Stimulated activated naive B cell treated with anti-CD40 and anti-IgM and Interleukin-4, amounts not matched to agents 10 μg/mL and 1 μg/mL and 100 μg/mL, for 72 hours (primary cell): ENCODE data around the gene RUBCN.
A peak's percentile ranks its signal among the peaks of the same experiment; 100 is the strongest.
"Not testable (repeated sequence)": the region's sequence is repeated elsewhere in the genome, so short reads cannot be mapped to it uniquely, and the experiment has no call there.

ENCODE experiments used
- ATAC-seq, 2 donors: fragments of 150-1000 bp; cut with Tn5 transposase; replicated peaks; 2 replicates each; pipeline ENCODE4 v1.10.0; 2021; ENCODE audit warnings: moderate library complexity in 1 of 2
- DNase-seq: peaks from one replicate; pipeline ENCODE4 v3.0.0; 2021
- H3K27ac Mint-ChIP-seq: one replicate; pipeline ENCODE4 v1.8.0; 2022; ENCODE audit warnings: mild to moderate bottlenecking, mixed read lengths
- H3K27me3 Mint-ChIP-seq, 2 donors: one replicate each; pipeline ENCODE4 v1.8.0; 2022; ENCODE audit warnings: mixed read lengths in 2 of 2
- H3K36me3 Mint-ChIP-seq, 2 donors: one replicate each; pipeline ENCODE4 v1.8.0; 2022; ENCODE audit warnings: mixed read lengths in 2 of 2, mild to moderate bottlenecking in 1 of 2
- H3K4me1 Mint-ChIP-seq, 2 donors: one replicate each; pipeline ENCODE4 v1.8.0; 2022; ENCODE audit warnings: mixed read lengths in 2 of 2, mild to moderate bottlenecking in 1 of 2
- H3K4me3 Mint-ChIP-seq, 2 donors: one replicate each; pipeline ENCODE4 v1.8.0; 2022; ENCODE audit warnings: mild to moderate bottlenecking in 2 of 2, mixed read lengths in 2 of 2, moderate library complexity in 1 of 2
- H3K9me3 Mint-ChIP-seq, 2 donors: one replicate each; pipeline ENCODE4 v1.8.0; 2022; ENCODE audit warnings: mixed read lengths in 2 of 2, mild to moderate bottlenecking in 1 of 2

The RUBCN gene

DNA sequence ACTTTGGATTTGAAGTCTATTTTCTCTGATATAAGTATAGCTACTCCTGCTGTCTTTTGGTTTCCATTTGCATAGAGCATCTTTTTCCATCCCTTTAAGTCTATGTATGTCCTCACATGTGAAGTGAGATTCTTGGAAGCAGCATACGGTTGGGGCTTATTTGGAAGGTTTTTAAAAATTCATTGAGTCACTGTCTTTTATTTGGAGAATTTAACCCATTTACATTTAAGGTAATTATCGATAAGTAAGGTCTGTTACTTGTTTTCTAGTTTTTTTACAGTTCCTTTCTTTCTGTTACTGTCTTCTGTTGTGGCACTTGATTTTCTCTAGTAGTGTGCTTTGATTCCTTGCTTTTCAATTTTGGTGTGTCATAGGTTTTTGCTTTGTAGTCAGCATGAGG is 14.0 kb downstream of the RUBCN start:
- Mint-ChIP-seq H3K27ac (peak overlapping the region; percentile 75), H3K36me3 (peaks cover 43 to 67% of the 10 kb centered on the region in 2 donors), H3K9me3 (peaks cover 0 to 2% of the 10 kb centered on the region in 2 donors), H3K4me1 (peaks cover 31 to 69% of the 10 kb centered on the region in 2 donors), H3K4me3 (no peak overlapping the region), H3K27me3 (no peaks in the 10 kb centered on the region)
- DNase-seq (no peak), ATAC-seq (no peak)

DNA sequence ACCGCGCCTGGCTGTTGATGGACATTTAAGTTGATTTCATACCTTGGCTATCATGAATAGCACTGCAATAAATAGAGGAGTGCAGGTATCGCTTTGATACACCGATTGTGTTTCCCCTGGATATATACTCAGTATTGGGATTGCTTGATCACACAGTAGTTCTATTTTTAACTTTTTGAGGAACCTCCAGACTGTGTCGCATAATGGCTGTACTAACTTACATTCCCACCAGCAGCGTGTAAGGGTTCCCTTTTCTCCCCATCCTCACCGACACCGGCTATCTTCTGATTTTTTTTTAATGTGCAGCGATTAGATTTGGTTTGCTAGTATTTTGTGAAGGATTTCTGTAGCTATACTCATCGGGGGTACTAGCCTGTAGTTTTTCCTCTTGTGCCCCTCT is 16.0 kb downstream of the RUBCN start:
- Mint-ChIP-seq H3K27me3 (no peaks in the 10 kb centered on the region), H3K4me3 (no peak overlapping the region), H3K4me1 (peaks cover 35 to 77% of the 10 kb centered on the region in 2 donors), H3K9me3 (peaks cover 0 to 2% of the 10 kb centered on the region in 2 donors), H3K27ac (no peak overlapping the region), H3K36me3 (peaks cover 55 to 76% of the 10 kb centered on the region in 2 donors)
- ATAC-seq (no peak), DNase-seq (no peak)

DNA sequence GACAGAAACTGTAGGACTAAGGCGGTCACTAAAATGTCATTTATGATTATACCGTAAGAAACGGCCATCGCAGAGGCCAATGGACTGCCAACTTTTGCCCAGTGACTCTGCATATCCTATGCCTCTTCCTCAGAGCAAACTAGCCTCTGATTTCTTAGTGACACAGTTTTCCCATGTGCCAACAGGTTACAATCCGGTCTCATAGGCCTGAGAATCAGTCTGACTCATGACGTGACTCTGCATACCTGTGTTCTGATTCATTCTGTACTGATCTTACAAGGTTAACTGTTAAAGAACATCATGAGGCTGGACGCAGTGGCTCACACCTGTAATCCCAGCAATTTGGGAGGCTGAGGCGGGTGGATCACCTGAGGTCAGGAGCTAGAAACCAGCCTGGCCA is 17.8 kb downstream of the RUBCN start:
- ATAC-seq (no peak), DNase-seq (no peak)
- Mint-ChIP-seq H3K27me3 (no peaks in the 10 kb centered on the region), H3K36me3 (peaks cover 57 to 82% of the 10 kb centered on the region in 2 donors), H3K4me3 (no peak overlapping the region), H3K9me3 (peaks cover 0 to 2% of the 10 kb centered on the region in 2 donors), H3K4me1 (peaks cover 34 to 76% of the 10 kb centered on the region in 2 donors), H3K27ac (peak overlapping the region; percentile 80)

DNA sequence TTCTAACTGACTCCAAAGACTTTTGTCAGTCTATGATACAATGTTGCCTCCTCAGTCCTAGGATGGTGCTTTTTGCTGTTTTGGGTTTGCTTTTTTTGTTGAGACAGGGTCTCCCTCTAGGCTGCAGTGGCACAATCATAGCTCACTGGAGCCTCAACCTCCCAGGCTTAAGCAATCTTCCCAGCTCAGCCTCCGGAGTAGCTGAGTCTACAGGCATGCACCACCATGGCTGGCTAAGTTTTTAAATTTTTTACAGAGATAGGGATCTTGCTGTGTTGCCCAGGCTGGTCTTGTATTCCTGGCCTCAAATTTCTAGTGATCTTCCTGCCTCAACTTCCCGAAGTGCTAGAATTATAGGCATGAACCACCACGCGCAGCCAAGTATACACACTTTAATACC is 22.5 kb downstream of the RUBCN start:
- peak overlapping the region; percentile 60 for H3K27ac Mint-ChIP-seq
- peaks cover 31 to 76% of the 10 kb centered on the region in 2 donors for H3K4me1 Mint-ChIP-seq
- ATAC-seq (no peak), DNase-seq (no peak)
- H3K9me3 Mint-ChIP-seq, result no peaks in the 10 kb centered on the region
- H3K4me3 Mint-ChIP-seq, result peak overlapping the region in 1 of 2 donors; percentile 11
- peaks cover 45 to 58% of the 10 kb centered on the region in 2 donors for H3K36me3 Mint-ChIP-seq
- no peaks in the 10 kb centered on the region for H3K27me3 Mint-ChIP-seq

DNA sequence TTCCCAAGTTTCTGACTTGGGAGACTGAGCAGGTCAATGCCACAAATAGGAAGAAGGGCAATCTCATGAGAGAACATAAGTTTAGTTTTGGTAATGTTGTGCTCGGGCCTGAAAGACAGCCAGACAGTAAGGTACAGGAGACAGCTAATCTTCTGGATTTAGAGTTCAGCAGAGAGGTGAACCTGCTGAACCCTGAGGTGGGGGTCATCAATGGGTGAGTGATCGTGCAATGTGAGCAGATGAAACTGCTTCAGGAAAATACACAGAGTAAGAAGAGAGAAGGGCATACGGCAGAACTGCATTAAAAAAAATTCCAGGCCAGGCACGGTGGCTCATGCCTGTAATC is 23.3 kb downstream of the RUBCN start:
- peaks cover 51 to 62% of the 10 kb centered on the region in 2 donors for H3K36me3 Mint-ChIP-seq
- H3K27me3 Mint-ChIP-seq, result no peaks in the 10 kb centered on the region
- H3K4me3 Mint-ChIP-seq, result peak overlapping the region; percentile 61 to 84
- peak overlapping the region; percentile 98 for H3K27ac Mint-ChIP-seq
- peaks cover 34 to 81% of the 10 kb centered on the region in 2 donors for H3K4me1 Mint-ChIP-seq
- no peak for DNase-seq
- no peaks in the 10 kb centered on the region for H3K9me3 Mint-ChIP-seq
- ATAC-seq, result no peak

DNA sequence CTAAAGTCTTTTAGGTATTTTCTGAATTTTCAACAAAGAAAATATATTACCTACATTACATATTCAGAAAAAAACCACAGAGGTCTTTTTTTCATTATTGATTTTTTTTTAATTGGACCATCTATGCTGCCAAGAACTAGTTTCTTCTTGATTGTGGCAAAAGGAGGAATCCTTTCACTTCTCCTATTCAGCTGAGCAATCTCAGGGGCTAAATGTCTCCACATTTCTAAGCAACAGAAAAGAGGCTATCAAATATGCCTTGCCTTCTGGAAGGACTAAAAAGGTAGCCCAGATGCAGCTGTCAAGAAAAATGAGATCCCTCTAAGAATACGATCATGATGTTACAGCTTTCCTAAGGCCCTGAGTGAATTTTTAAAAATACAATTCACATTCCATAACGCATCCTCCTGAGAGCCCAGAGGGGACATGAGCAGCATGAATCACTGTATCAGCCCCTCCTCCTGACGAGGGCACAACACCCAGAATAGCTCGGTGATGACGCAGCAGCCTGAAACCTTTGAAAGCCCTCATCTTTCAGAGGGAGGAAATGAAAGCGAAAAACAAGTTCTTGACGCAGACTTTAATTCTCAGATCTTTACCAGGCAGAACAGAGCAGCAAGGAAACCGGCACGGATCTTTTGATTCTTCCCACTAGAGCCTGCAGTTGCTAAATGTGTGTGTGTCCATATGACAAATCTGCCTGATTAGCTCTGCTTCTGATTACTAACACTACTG is 24.6 kb downstream of the RUBCN start:
- Mint-ChIP-seq H3K4me1 (peaks cover 36 to 73% of the 10 kb centered on the region in 2 donors), H3K27me3 (no peaks in the 10 kb centered on the region), H3K36me3 (peaks cover 42 to 54% of the 10 kb centered on the region in 2 donors), H3K4me3 (peak overlapping the region; percentile 69 to 72), H3K9me3 (no peaks in the 10 kb centered on the region), H3K27ac (peak overlapping the region; percentile 98)
- ATAC-seq, result peak; percentile 92 to 95
- peak; percentile 85 for DNase-seq

DNA sequence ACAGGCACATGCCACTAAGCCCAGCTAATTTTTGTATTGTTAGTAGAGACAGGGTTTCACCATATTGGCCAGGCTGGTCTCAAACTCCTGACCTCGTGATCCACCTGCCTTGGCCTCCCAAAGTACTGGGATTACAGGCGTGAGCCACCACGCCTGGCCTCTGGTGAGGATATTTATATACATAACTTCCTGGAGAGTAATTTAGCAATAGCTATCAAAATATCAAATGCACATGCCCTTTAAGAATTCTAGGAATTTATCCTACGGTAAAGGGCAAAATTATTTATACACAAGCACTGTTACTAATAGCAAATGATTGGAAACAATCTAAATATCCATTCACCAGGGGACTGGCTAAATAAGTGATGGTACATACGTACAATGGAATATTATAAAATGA is 25.7 kb downstream of the RUBCN start:
- Mint-ChIP-seq H3K4me1 (peaks cover 27 to 70% of the 10 kb centered on the region in 2 donors), H3K4me3 (peak overlapping the region in 1 of 2 donors; percentile 51), H3K36me3 (peaks cover 39 to 50% of the 10 kb centered on the region in 2 donors), H3K27ac (peak overlapping the region; percentile 69)
- not testable (repeated sequence) for ATAC-seq, DNase-seq, H3K27me3 Mint-ChIP-seq, H3K9me3 Mint-ChIP-seq

DNA sequence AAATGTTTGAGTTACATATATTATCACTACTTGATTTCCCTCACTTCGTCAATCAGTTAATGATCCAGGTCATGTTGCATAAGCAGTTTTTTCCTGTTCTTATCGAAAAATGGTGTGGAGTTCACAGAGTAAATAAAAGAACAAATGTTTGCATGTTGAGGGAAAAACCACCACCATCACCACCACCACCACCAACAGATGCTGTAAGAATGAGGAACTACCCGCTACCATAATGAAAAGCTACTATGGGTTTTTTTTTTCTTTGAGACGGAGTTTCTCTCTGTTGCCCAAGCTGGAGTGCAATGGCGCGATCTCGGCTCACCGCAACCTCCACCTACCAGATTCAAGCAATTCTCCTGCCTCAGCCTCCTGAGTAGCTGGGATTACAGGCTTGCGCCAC is 27.6 kb downstream of the RUBCN start:
- peaks cover 36 to 48% of the 10 kb centered on the region in 2 donors for H3K36me3 Mint-ChIP-seq

DNA sequence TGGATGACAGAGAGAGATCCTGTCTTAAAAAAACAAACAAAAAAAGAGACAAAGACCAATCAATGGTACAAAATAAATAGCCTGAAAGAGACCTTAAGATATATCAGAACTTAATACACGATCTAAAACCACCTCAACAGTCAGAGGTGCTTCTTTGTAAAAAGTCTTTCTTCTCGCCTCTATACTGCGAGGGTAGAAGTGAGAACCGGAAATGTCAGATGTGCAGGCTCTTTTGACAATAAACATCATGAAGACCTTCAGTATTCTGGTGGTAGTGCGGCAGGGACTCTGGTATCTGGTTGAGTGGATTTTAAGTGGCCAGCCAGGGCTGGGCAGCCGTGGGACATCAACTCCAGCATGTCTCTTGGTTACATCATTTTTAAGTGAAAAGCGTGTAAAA is 30.0 kb downstream of the RUBCN start:
- Mint-ChIP-seq H3K9me3 (no peaks in the 10 kb centered on the region), H3K27ac (peak overlapping the region; percentile 25), H3K27me3 (no peaks in the 10 kb centered on the region), H3K4me3 (no peak overlapping the region), H3K36me3 (peaks cover 44 to 59% of the 10 kb centered on the region in 2 donors), H3K4me1 (peaks cover 14 to 37% of the 10 kb centered on the region in 2 donors)
- DNase-seq (no peak), ATAC-seq (no peak)

More for the DNA sequence above, 27.6 kb downstream of the RUBCN start:
- peaks cover 23 to 60% of the 10 kb centered on the region in 2 donors for H3K4me1 Mint-ChIP-seq
- peak overlapping the region in 1 of 2 donors; percentile 32 for H3K4me3 Mint-ChIP-seq
- H3K9me3 Mint-ChIP-seq, result no peaks in the 10 kb centered on the region
- ATAC-seq, result peak; percentile 14 to 30
- no peaks in the 10 kb centered on the region for H3K27me3 Mint-ChIP-seq
- peak; percentile 13 for DNase-seq
- peak overlapping the region; percentile 94 for H3K27ac Mint-ChIP-seq

DNA sequence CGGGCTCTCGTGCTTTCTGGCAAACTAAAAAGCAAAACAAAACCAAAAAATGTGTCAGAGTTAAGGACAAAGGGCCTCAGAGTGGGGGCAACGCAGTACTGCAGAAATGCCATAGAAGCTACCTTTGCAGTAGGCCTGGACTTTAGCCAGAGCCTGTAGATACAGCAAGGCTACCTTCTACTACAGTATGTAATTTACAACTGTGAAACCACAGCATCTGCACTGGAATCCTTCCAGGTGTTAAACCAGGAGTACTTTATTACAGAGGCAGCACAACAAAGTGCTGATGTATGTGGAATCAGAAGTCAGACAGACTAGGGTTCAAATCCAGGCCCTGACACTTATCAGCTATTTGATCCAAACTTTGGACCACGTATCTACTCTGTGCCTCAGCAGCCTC is 34.9 kb downstream of the RUBCN start:
- ATAC-seq (no peak), DNase-seq (no peak)
- peaks cover 0 to 4% of the 10 kb centered on the region in 2 donors for H3K9me3 Mint-ChIP-seq
- no peaks in the 10 kb centered on the region for H3K27me3 Mint-ChIP-seq
- no peak overlapping the region for H3K27ac Mint-ChIP-seq
- H3K4me3 Mint-ChIP-seq, result no peak overlapping the region
- H3K36me3 Mint-ChIP-seq, result peaks cover 59 to 77% of the 10 kb centered on the region in 2 donors
- peaks cover 11 to 17% of the 10 kb centered on the region in 2 donors for H3K4me1 Mint-ChIP-seq

DNA sequence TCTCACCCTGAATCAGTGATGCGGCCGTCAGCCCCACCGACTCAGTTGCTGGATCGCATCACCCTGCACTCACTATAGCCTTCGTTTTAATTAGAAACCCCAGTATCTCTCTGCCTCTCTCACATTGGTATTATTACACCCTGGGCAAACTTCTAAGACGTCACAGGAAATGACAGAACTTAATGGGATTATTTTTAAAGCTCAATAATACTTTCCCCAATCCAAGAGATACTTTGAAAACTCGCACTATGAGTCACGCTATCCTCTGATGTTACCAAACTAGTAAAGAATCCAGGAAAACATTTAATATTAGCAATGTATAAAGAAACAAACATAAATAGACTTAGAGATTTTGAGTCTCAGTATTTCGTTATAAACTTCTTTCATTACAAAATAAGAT is 36.6 kb downstream of the RUBCN start:
- no peaks in the 10 kb centered on the region for H3K27me3 Mint-ChIP-seq
- DNase-seq, result no peak
- no peak for ATAC-seq
- no peak overlapping the region for H3K4me3 Mint-ChIP-seq
- H3K36me3 Mint-ChIP-seq, result peaks cover 60 to 81% of the 10 kb centered on the region in 2 donors
- peaks cover 11% of the 10 kb centered on the region in 2 donors for H3K4me1 Mint-ChIP-seq
- H3K9me3 Mint-ChIP-seq, result peaks cover 0 to 4% of the 10 kb centered on the region in 2 donors
- H3K27ac Mint-ChIP-seq, result no peak overlapping the region

DNA sequence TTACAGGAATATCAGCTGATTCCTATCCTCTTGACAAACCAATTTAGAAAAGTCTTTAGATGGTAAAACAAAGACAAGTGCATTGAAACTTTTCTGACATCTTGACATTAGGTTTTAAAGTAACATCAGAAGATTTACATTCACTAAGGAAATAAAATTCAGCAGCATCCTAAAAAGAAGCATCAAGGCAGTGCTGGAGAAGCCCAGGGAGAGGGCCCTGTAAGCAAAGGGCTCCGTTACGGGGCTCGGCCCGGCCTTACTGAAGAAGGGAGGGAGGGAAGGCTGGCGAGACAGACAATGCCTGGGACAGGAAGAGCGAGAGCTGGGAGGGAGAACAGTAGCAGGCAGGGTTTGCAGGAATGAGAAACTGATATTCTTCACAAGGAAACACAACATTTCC is 39.3 kb downstream of the RUBCN start:
- Mint-ChIP-seq H3K27me3 (no peaks in the 10 kb centered on the region), H3K9me3 (peaks cover 0 to 4% of the 10 kb centered on the region in 2 donors), H3K4me3 (no peak overlapping the region), H3K27ac (peak overlapping the region; percentile 31), H3K4me1 (peaks cover 7 to 11% of the 10 kb centered on the region in 2 donors), H3K36me3 (peaks cover 57 to 79% of the 10 kb centered on the region in 2 donors)
- ATAC-seq (no peak), DNase-seq (no peak)

DNA sequence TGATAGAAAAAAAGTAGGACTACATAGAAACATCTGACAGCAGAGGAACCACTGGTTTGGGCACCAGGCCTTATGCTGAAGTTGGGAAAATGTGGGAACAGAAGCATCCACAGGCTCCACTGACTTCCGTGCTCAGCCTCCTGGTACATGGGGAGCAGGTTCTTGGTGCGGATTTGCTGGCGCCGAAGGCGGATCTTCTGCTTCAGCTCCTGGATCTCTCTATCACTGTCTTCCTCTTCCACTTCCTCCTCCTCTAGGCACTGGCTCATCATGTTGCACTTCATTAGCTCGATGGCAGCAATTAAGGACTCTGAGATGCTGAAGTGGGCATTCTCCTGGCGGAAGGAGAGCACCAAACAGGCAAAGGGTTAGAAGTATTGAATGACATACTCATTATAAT is 42.5 kb downstream of the RUBCN start:
- Mint-ChIP-seq H3K36me3 (peaks cover 52 to 83% of the 10 kb centered on the region in 2 donors), H3K9me3 (peaks cover 0 to 4% of the 10 kb centered on the region in 2 donors), H3K4me1 (peaks cover 0 to 7% of the 10 kb centered on the region in 2 donors), H3K27me3 (no peaks in the 10 kb centered on the region), H3K4me3 (peak overlapping the region in 1 of 2 donors; percentile 10), H3K27ac (no peak overlapping the region)
- ATAC-seq (no peak), DNase-seq (no peak)

DNA sequence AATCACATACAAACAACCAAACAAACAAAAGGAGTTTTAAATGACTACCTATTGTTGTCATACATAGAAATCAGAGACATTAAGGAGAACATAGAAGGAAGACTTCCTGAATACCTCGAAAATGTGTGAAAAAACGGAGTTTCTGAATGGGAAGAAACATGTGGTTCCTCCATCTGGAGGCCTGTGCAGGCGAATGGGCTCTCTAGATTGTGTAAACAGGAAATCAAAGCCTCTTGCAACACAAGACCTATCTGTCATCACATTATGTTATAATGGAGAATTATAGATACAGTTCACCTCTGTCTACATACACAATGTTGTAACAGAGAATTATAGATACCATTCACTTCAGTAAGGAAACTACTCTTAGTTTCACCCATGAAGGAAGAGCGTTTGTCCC is 44.1 kb downstream of the RUBCN start:
- peaks cover 53 to 84% of the 10 kb centered on the region in 2 donors for H3K36me3 Mint-ChIP-seq
- peak overlapping the region; percentile 54 for H3K27ac Mint-ChIP-seq
- H3K27me3 Mint-ChIP-seq, result no peaks in the 10 kb centered on the region
- H3K9me3 Mint-ChIP-seq, result no peaks in the 10 kb centered on the region
- peaks cover 0 to 6% of the 10 kb centered on the region in 2 donors for H3K4me1 Mint-ChIP-seq
- H3K4me3 Mint-ChIP-seq, result no peak overlapping the region
- no peak for DNase-seq
- no peak for ATAC-seq

DNA sequence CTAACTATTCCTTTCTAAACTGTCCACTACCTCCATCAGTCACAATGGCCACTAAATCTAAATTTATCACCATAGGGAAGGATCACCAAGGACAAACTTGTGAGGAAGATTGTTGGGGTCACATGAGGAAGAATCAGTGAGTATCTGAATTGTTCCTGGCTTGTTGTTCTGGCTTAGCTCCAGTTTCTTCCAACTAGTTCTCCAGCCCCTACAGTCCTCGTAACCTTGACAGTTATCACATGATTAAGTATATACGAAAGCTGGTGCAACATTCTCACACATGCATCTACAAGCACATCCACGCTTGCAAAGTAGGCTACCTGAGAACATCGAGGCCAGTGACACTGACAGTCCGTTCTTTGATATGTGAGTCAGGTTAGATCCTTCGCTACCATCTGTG is 46.0 kb downstream of the RUBCN start:
- no peak for DNase-seq
- no peak for ATAC-seq
- Mint-ChIP-seq H3K4me3 (no peak overlapping the region), H3K36me3 (peaks cover 46 to 74% of the 10 kb centered on the region in 2 donors), H3K4me1 (peaks cover 0 to 4% of the 10 kb centered on the region in 2 donors), H3K27me3 (no peaks in the 10 kb centered on the region), H3K9me3 (no peaks in the 10 kb centered on the region), H3K27ac (no peak overlapping the region)
